ENCODE data around the gene GGTA1. TPM values are rescaled to one million over a fixed set of nuclear protein-coding genes. Genes with fewer than 3 reads are reported as not detected.
A peak's percentile ranks its signal among the peaks of the same experiment; 100 is the strongest.

GGTA1 gene
- total and polyA plus RNA-seq, 9 of the 15 experiments (the other 6 are each of a cell fraction or from before 2014, with no cell fraction given), result 0.04 to 0.15 TPM; not detected in 7

GRCh38 chr9:121447321-121447834, 52.3 kb downstream of the GGTA1 start:
- H3K36me3 ChIP-seq (ENCODE audit: control insufficient read depth, insufficient read depth, low read length), result no peaks in the 10 kb centered on the region
- no peak overlapping the region for H3K4me3 ChIP-seq
- POLR2A ChIA-PET, result interaction anchor here (0.6 kb wide), 1 partner anchor 8 kb away, joined by 4 read pairs; no protein-coding TSS in a partner anchor
- no peak overlapping the region for H2AFZ ChIP-seq (ENCODE audit: low read depth, low read length)
- H3K27me3 ChIP-seq (ENCODE audit: control insufficient read depth in 2 of 2, insufficient read depth in 2 of 2, low read length in 2 of 2), result no peaks in the 10 kb centered on the region
- no TSS peak for BruUV-seq (replicated peaks)
- no peaks in the 10 kb centered on the region for H3K9me3 ChIP-seq (replicated peaks; ENCODE audit: control insufficient read depth, insufficient read depth, low read depth, low read length)
- no peak overlapping the region for H3K27ac ChIP-seq (ENCODE audit: extremely low read depth, low read depth, low read length)
- no peak for FAIRE-seq
- CTCF ChIA-PET (ENCODE audit: low intra/inter-chr PET ratio), result no interaction called here
- DNase-seq (ENCODE audit: extremely low read depth in 1 of 4, low spot score in 3 of 4), result no peak
- no peaks in the 10 kb centered on the region for H4K20me1 ChIP-seq (replicated peaks; ENCODE audit: control insufficient read depth, insufficient read depth, low read length)
- in situ Hi-C loops (cut with MboI) (no loop called here), intact Hi-C loops (cut with micrococcal nuclease) (no loop called here)
- H3K9ac ChIP-seq (ENCODE audit: insufficient read depth in 1 of 2, low read depth in 2 of 2, low read length in 2 of 2), result no peak overlapping the region
- no peak for TF ChIP-seq CREB1 (IDR thresholded peaks at IDR 0.05)
- no peak for TF ChIP-seq CREB1 (CRISPR knock-in tag; IDR thresholded peaks at IDR 0.05)
- peak; percentile 41 for TF ChIP-seq NFIC (IDR thresholded peaks at IDR 0.05)
- peak; percentile 57 for TF ChIP-seq TFE3 (CRISPR knock-in tag; IDR thresholded peaks at IDR 0.05)
- TF ChIP-seq HNRNPH1 (optimal IDR thresholded peaks at IDR 0.05; ENCODE audit: low read depth, low read length), result no peak
- TF ChIP-seq SPI1 (IDR thresholded peaks at IDR 0.05; ENCODE audit: borderline replicate concordance, low read depth, low read length), result 0 out of 2 replicates have a peak, but pooled peaks have one; percentile 11
- ATAC-seq, result no peak
- no peaks in the 10 kb centered on the region for H3K9me1 ChIP-seq (ENCODE audit: control insufficient read depth, insufficient read depth, low read length)
- no peaks in the 10 kb centered on the region; a peak in 1 of 5 replicates for H3K4me1 ChIP-seq (replicated peaks in 1 of 2; ENCODE audit: control insufficient read depth in 2 of 2, insufficient read depth in 2 of 2, low read length in 2 of 2)
- no peak overlapping the region for H3K4me2 ChIP-seq (ENCODE audit: insufficient read depth, low read length)
- H3K79me2 ChIP-seq (ENCODE audit: control insufficient read depth, insufficient read depth, low read length), result no peaks in the 10 kb centered on the region
- WGBS (ENCODE audit: insufficient coverage, low coverage, missing lambda C conversion rate), result 8% methylated on average over 6 of the region's 6 CpGs
